ENCODE measurements around the gene HLA-E.
"Not testable (repeated sequence)": the region's sequence is repeated elsewhere in the genome, so short reads cannot be mapped to it uniquely, and the experiment has no call there.

HLA-E gene

GRCh38 chr6:30489081-30490025 lies at the start of gene HLA-E:
Gene HLA-E (plus strand): TSS chr6:30489509. CDS start chr6:30489532, 23 bp downstream.
- peak; percentile 74 to 87 for DNase-seq

DNA sequence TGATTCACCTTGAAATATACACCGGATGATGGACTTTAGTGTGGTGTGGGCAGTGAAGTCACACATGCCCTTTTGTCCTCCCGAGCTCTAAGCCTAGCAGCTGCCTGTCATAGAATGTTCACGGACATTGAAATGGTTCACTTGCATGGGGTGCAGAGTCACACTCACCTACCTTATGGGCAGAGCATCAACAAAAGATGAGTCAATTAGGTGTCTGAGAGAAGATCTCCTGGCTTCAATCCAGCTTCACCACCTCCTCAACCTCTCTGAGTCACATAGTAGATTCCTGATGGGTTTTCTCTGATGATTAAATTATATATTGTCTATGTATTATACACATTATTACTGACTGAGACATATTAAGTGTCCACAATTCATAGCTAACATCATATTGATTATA lies 48.1 kb upstream of the HLA-E start:
- no peak for DNase-seq

- no peak for DNase-seq
Measured at GRCh38 chr6:30443657-30444450, 45.5 kb upstream of the HLA-E start.

- no peak for DNase-seq
Measured at GRCh38 chr6:30444451-30444742, 44.9 kb upstream of the HLA-E start.

DNA sequence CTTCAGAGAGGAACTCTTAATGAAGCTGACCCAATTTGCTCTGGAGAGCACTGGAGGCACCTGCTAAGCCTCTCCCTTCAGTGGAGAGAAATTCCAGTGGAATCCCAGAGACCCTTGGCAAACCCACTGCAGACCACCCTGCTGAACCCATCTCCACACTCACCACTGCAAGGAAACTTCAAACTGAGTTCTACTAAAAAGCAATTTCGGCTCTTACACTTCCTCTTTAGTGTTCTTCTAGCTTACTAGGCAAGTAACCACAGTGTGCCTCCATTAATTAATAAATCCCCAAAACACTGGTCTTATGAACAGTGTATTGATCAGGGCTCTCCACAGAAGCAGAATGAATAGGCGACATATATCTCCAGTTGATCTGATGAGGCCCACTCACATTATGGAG lies 43.0 kb upstream of the HLA-E start:
- no peak for DNase-seq

DNA sequence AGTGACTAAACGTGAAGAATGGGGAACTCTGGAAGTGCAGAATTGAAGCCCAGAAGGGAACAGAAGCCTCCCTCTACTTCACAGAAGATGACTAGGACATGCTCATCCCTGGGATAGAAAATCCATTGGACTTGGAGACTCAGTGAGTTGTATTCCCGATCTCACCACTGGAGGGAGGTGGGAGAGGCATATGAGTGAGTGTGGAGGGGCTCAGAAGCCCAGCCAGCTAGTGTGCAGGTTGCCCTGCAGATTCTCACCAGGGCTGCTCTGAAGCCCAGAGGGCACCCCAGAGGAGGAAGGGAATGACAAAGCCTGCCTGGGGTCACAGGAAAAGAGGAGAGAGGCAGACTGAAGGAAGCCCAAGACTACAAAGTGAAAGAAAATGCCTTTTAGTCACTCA lies 42.1 kb upstream of the HLA-E start:
- DNase-seq, result peak in 1 of 2 experiments; percentile 5

DNA sequence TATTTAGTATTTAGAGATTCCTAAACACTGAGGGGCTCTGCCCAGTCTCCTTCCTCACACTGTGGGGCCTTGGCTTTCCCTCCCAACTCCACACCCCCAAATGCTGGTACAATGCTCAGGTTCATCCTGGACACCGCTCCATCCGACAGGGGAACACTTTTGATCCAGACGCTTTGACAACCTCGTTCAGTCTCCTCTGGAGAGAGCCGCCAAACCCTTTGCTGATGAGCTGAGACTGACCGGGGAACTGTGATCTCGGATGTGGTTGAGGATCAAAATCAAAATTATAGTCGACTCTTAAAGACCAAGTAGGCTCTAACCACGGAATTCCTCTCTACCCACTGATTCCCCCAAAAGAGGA lies 38.8 kb upstream of the HLA-E start:
- DNase-seq, result no peak

GRCh38 chr6:30450909-30451841 lies 38.1 kb upstream of the HLA-E start:
- DNase-seq, result no peak

DNA sequence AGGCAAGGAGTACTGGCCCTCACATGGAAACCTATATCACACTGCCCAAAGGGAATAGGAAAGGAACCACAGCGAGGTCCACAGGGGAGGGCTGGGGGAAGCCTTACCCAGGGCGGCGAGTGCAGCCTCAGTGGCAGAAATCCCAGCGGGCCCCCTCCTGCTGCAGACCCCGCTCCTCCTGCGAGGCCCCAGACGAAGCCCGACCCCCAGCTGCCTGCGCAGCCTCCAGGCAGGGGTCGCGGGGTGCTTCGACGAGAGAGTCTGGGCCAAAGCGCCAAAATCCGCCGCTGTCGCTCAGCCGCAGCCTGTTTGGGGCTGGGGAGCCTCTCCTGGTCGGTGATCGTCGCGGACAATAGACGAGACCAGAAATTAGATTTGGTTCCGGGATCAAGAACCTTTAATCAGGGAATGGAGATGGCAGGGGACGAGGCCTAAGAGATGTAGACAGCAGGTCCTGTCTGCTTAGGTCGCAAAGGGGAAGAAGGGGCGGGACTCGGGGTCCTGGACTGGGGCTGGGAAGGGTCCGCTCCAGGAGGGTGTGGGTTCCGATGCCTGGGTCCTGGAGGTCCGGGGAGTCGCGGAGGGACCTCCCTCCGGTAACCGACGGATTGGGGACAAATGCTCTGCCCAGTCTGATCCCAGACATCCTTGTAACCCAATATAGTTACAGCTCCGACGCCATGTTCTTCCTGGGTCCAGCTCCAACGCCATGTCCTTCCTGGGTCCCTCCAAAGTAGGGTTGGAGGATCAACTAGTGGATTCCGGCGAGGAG lies 36.4 kb upstream of the HLA-E start:
- DNase-seq, result no peak

DNA sequence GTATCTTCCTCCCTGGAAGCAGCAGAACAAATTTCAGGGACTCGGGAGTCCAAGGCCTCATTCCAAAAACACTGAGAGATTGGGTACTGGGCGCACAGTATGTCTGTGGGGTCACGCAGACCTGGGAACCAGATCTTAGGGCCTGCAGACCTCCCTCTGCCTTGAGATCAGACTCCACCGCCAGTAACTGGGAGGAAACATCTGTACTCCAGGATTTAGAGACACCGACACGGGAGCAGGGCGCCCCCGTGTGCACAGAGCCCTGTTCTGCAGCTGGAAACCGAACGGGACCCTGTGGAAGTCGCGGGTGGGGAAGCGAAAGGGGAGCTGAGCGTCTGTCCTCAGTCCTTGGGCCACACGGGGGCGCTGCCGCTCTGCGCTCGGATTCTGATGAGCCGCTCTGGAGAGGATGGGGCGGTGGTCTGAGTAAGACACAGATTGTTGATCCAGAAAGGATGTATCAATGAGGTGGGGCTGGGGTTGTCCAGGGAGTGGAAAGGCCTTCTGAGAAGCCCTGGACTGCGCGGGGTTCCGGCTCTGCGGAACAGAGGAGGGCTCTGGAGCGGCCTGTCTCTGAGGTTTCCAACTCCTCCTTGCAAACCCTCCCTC lies 35.7 kb upstream of the HLA-E start:
- DNase-seq, result peak; percentile 58 to 73

DNA sequence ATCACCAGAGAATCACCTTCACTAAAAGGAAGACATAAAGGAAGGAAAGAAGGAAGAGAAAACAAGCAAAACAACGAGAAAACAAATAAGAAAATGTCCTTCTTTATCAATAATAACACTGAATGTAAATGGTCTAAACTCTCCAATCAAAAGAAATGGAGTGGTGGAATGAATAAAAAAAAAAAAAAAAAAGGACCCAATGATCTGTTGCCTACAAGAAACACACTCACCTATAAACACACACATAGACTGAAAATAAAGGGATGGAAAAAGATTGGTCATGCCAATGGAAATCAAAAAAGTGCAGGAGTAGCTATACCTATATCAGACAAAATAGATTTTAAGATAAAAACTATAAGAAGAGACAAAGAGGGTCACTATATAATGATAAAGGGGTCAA lies 30.2 kb upstream of the HLA-E start:
- DNase-seq, result no peak

DNA sequence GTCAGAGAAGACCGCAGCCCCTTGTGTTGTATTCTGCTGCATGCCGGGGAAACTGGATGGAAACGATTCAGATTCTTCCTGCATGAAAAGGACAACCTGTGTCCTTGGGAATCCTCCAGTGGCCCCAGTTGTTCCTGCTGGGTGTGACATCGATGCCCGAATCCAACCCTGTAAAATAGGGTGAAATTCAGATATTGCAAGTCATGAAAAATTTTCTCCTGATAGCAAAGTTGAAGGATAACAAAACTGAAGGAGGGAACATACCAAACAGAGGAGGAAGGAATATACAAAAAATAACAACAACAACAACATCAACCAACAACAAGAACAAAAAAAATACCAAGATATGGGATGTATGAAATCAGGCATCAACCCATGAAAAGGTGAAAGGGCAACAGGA lies 28.3 kb upstream of the HLA-E start:
- DNase-seq, result no peak

DNA sequence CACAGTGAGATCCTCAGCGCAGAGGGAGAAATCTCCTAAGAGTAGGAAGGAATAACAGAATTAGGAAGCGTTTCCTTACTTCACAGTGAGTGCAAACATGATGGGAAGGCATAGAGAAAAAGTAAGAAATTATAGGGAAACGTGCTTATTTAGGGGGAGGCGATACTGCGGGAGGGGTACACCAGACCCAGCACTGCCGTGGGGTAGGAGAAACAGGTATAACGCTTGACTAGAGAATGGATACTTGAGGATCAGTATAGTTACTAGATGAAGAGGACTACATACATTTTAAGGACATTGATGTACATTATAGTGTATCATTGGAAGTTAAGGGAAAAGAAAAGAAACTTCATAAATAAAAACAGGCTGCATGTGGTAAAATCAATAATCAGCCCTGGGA lies 26.8 kb upstream of the HLA-E start:
- no peak for DNase-seq

DNA sequence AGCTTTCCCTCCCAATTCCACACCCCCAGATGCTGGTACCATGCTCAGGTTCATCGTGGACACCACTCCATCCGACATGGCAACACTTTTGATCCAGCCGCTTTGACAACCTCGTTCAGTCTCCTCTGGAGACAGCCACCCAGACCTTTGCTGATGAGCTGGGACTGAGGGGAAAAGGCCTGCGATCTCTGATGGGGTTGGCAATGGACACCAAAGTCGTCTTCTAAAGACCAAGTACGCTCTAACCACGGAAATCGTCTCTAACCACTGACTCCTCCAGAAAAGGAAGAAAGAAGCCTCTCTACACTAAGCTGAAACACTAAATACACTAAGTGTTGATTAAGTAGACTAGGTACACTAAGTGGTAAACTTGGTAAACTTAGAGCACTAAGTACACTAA lies 26.1 kb upstream of the HLA-E start:
- no peak for DNase-seq

DNA sequence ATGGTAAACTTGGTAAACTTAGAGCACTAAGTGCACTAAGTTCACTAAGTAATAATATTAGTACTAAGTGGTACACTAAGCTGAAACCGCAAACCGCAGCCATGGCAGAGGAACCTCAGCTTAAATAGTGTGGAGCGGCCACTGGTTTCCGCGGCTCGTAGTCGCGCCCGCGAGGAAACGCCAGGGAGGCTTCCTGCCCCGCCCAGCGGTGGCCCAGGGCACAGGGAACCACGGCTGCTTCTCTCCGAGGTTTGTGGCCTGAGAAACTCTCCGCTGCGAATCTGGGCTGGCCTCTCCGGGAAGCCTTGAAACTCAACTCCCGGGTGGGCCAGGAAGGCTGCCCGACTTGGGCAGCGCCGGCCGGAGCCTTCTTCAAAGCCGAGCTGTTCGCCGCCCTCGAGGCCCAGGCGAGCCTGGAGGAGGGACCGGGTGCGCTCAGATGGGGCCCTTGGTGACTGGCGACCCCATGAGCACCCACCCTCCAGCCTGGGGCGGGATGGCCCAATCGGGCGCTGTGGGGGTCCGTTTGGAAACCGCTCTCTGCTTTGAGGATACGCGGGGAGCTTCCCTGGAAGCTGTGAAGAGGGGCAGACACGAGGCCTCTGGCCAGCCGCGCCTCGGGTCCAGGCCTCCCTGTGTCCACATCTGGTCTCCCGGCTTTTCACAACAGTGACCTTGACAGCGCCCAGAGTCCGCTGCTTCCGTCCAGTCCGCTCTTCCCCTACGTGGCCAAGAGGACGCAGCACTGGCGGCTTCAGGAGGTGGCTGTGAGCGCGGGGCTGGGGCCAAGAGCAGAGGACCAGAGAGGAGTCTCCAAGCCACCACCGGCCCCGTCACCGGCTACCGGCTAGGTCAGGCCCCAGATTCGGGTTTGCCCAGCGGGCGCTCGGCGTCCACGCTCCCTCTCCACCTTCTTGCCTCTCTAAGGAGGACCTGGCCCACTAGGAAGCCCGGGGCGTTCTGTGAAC lies 25.4 kb upstream of the HLA-E start:
- DNase-seq, result peak in 1 of 2 experiments; percentile 5

DNA sequence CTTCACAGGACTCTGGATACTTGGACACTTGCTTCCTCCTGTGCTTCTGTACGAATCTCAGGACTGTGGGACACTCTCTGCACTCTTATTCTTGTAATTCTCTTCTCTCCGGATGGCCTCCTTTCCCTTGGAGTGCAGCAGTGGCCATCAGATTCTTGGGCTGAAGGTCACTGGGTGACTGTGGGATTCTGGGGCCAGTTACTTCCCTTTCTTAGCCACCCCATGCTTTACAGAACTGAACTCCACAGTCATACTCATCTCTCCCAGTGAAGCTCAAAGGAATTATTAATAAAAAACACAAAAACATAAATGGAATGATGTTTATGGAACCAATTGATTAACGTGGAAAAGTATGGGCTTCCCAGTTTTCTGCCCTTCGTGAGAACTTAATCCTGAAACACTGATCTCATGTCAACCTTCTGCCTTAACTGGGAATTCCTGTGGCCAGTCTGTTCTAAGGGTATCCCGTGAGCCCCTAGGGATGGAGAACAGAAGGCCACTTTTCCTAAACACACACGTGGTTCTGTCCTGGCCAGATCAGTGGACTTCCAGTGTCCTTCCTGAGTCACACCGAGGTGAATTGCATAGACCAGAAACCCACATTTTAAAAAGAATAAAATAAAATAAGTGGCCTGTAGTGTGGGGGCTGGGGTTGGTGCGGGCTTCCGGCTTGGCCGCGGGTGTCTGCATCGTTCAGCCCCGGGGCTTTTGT lies 23.6 kb upstream of the HLA-E start:
- DNase-seq, result no peak

DNA sequence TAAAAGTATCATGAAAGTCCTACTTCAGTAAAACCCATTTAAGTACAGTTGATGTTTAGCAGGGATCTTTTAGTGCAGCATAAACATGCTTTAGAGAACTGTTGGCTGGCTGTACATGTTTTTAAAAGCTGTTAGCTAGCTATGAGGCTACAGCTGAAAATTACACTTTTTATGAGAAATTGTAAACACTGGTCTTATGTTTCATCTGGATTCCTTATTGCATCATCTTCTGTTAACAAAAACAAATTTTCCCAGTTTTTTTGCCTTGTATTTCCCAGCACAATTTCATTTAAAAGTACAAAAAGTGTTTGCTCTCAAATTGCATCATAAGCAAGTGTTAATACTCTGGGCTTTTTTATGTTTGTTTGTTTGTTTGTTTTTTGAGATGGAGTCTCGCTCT lies 18.3 kb upstream of the HLA-E start:
- no peak for DNase-seq

DNA sequence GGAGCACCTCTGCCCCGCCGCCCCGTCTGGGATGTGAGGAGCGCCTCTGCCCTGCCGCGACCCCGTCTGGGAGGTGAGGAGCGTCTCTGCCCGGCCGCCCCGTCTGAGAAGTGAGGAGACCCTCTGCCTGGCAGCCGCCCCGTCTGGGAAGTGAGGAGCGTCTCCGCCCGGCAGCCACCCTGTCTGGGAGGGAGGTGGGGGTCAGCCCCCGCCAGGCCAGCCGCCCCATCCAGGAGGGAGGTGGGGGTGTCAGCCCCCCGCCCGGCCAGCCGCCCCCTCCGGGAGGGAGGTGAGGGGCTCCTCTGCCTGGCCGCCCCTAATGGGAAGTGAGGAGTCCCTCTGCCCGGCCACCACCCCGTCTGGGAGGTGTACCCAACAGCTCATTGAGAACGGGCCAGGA lies 14.2 kb upstream of the HLA-E start:
- DNase-seq, result not testable (repeated sequence)

DNA sequence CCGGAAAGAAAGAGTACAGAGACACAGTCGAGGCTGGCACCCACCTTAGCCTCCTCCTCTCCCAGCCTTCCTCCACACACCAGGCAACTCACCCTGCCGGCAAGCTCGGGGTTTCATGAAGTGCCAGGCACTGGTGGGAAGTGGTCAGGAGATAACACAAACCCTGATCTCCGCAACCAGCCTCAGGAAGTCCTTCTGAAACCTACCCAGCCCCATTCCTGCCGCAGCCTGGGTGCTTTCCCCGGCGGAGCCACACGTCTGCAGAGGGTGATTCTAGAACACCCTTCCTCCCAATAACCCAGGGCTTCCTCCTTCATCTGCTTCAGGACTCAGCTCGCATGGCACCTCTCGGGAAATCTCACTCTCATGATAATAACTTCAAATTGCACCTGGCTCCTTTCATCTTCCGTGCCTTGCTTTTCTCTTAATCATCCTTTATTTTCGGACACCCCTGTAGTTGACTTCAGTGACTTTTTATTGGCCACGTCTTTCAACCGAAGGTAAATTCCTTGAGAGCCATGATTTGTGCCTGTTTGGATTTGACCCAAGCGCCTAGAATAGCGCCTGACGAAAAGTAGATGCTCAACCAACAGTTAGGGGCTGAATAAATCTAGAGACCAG lies 8.7 kb upstream of the HLA-E start:
- no peak for DNase-seq

Data from NCI-H1930 (cell line).